ENCODE data around the gene SYNGR4.
A peak's percentile ranks its signal among the peaks of the same experiment; 100 is the strongest.
"Not testable (repeated sequence)": the region's sequence is repeated elsewhere in the genome, so short reads cannot be mapped to it uniquely, and the experiment has no call there.

Gene SYNGR4

DNA sequence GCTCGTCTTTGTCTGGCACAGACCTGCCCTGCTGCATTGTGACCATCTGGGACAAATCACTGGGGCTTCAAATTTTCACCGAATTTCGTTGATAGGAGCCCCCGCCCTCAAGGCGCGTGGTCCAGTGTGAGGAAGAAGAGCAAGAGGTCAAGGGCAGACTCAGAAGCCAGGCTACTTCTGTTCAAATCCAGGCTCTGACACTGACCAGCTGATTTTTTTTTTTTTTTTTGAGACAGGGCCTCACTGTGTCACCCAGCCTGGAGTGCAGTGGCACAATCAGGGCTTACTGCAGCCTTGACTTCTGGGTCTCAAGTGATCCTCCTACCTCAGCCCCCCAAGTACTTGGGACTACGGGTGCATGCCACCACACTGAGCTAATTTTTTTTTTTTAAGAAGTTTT, 7.2 kb downstream of the SYNGR4 start:
- DNase-seq (ENCODE audit: low read depth): no peak

DNA sequence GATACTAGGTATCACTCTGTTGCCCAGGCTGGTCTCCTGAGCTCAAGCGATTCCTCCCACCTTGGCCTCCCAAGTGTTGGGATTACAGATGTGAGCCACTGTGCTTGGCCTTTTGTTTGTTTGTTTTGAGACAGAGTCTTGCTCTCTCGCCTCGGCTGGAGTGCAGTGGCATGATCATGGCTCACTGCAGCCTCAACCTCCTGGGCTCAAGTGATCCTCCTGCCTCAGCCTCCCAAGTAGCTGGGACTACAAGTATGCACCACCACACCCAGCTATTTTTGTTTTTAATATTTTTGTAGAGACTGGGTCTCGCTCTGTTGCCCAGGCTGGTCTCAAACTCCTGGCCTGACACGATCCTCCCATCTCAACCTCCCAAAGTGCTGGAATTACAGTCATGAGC, 7.6 kb downstream of the SYNGR4 start:
- DNase-seq (ENCODE audit: low read depth): not testable (repeated sequence)

DNA sequence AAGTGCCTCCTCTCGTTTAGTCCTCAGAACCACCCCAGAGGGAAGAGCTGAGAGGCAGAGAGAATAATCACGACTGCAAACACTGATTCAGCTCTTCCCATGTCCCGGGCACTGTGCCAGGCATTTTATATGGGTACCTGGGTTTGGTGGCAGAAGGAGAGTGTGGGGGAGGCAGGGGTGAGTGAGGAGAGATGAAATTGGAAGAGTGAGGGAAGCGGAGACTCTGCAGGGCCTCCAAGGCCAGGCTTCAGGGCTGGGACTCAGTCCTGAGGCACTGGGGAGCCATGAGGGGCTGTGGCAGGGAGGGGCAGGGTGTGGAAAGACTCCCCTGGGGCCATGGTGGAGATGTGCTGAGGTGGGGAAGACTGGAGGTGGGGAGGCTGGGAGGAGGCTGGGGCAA, 8.7 kb downstream of the SYNGR4 start:
- no peak for DNase-seq (ENCODE audit: low read depth)

- DNase-seq (ENCODE audit: low read depth): no peak
These were observed 9.4 kb downstream of the SYNGR4 start for GRCh38 chr19:48373567-48373966.

DNA sequence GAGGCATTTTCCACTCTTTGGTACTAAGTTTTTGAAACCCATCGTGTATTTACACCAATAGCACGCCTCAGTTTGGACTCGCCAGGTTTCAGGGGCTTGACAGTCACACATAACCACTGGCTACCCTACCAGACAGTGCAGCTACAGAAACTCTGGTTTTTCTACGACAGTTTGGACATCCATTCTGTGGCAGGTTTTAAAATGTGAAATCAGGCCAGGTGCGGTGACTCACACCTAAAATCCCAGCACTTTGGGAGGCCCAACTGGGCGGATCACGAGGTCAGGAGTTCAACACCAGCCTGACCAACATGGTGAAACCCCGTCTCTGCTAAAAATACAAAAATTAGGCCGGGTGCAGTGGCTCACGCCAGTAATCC, 14.0 kb downstream of the SYNGR4 start:
- DNase-seq (ENCODE audit: low read depth): no peak

DNA sequence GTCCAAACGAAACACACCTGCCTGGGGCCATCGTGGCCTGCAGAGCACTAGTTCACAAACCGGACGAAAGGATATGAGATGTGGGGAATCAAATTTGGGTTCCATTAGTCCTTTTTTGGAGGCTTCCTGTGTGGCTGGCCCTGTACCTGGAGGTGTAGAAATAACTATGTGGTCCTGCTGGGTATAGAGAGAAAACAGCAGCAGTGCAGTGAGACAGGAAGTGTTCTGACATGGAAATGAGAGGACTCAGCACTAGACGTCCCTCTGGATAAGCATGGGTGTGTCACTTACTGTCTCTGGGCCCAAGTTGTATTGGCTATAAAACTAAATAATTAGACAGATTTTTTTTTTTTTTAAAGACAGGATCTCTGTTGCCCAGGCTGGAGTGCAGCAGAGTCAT, 14.9 kb downstream of the SYNGR4 start:
- DNase-seq (ENCODE audit: low read depth): no peak

DNA sequence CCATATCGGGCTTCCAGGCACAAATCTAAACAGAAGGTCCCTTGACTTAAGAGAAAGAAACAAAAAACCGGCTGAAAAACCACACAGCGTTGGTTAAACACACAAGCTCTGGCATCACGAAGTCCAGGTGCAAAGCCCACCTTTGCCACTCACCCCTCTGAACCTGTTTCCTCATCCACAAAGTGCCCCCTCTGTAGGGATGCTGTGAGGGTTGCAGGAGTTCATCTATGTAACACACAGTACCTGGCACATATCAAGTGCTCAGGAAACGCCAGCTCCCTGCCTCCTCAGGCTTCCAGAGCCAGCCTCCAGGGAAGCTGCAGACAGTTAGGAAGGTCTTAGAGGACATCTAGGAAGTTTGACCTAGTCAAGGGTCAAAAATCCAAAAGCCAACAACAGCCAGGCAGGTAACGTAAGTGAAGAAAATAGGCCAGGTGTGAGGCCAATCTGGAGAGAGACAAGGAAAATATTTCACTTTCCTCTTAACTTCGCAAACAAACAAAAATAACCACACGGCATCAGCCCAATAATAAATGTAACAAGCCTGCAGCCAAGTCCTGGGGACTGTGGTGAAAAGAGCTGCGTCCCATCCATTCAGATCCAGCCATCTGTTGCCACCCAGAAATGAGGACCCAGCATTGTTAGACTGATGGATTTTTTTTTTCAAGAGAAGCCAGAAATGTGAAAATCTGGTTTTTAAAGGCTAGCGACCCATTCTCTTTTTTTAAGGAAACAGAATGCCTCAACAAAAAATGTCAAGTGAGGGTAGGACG, 17.2 kb downstream of the SYNGR4 start:
- no peak for DNase-seq (ENCODE audit: low read depth)

- DNase-seq (ENCODE audit: low read depth): no peak
These were observed 18.1 kb downstream of the SYNGR4 start for GRCh38 chr19:48382286-48382685.

DNA sequence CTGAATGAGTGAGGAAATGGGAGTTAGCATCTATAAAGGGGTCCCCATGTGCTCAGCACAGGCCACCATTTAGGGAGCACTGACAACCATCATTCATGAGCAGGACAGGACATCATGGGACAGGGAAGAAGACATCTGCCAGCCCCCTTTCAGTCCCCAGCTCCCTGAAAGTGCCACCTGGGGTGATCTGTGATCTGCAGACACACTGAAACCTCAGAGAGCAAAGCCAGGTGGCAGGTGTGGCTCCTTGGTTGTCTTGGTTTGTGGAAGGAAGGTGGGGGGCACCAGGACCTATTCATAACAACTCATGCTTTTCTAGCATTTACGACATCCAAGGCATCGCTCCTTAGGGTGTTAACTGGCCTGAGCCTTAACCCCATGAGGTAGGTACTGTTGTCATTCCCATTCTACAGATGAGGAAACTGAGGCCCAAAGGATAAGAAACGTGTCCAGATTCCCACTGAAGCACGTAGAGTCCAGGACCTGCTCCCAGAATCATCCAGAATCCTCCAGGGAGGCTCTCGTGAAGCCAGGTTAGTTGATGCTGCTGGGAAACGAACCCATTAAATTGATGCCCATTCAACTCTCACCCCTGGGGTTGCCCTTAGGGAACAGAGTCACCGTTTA, 21.4 kb downstream of the SYNGR4 start:
- no peak for DNase-seq (ENCODE audit: low read depth)

DNA sequence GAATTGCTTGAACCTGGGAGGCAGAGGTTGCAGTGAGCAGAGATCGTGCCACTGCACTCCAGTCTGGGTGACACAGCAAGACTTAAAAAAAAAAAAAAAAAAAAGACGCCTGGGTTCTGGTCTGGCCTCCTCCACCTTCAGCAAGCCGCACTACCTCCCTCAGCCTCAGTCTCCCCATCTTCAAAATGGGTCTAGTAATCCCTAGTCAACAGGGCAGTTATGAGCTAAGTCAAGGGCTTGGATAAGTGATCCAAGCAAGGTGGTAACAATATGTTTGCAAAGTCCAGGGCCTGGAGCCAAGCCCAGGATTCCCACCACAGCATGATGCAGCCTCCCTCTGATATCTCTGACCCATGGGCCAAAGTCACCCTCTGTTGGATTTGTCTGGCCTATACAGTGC, 22.8 kb downstream of the SYNGR4 start:
- no peak for DNase-seq (ENCODE audit: low read depth)

DNA sequence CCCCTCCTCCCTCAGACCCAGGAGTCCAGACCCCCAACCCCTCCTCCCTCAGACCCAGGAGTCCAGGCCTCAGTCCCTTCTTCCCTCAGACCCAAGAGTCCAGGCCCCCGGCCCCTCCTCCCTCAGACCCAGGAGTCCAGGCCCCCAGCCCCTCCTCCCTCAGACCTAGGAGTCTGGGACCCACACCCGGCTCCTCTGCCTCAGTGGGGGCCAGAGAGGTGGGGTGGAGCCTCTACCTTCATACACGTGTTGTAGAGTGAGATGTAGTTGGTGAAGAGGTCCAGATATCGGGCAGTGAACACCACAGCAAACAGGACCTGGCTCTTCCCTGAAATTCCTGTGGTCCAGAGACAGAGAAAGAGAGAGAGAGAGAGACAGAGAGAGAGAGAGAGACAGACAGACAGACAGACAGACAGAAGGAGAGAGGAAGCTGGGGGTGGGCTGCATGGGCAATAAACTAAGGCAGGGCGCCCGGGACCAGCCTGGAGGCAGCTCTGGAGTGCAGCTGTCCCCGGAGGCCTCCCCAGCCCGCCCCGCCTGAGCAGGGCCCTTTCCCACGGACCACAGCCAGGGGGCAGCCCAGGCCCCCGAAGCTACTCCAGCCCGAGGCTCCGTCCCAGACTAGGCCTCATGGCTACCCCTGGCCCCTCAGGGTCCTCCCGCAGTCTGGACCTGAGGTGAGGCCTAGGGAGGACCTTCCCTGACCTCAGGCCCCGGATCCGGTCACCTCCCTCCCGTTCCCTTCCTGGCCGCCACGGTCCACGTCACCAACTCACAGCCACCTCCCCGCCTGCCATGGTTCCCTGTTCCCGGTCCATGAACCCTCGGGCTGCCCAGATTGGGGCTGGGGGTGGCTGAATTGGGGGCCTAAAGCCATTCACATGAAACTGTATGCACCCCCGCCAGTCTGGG, 26.3 kb downstream of the SYNGR4 start:
- DNase-seq (ENCODE audit: low read depth): peak; percentile 60

DNA sequence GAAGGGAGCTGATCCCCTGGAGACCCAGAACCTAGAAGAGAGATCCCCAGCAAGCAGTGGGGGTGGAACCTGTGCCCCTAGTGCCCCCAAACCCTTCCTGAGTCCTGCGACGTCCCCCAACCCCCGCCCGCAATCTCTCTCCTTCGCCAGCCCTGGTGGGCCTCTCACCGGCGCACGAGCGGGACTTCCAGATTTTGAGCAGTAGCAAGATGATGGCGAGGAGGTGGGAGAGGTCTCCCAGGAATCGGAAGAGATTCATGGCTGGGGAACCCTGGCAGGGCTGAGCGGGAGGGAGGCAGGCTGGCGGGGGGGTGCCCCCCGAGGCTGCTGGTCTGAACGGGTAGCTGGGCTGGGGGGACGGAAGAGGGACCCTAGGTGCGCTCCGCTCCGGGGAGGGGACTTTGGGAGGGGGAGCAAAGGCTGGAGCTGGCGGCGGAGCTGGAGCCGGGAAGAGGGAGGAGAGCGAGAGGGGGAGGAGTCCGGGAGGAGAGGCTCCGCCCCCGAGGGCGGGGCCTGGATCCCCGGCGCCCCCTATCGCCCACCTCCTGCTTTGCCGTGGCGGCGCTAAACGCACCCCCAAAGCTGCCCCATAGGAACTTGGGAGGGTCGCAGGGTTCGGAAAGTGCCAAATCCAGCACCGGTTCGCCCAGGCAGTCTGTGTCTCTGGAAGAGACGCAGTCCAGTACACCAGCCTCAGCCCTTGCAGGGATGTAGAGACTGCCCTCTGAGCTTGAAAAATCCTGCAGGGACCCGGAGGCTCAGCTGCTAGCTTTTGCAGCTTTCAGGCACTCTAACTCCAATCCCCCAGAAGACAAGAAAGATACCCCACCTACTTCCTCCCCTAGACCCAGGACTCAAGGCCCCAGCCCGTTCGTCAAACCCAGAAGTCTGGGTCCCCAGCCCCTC, 27.2 kb downstream of the SYNGR4 start, which contains the start of gene KDELR1:
TSS of gene KDELR1 (minus strand) at position 452 of the 906 bp plus-strand sequence. CDS start at position 259, 193 bp downstream.
- DNase-seq (ENCODE audit: low read depth): peak; percentile 75

DNA sequence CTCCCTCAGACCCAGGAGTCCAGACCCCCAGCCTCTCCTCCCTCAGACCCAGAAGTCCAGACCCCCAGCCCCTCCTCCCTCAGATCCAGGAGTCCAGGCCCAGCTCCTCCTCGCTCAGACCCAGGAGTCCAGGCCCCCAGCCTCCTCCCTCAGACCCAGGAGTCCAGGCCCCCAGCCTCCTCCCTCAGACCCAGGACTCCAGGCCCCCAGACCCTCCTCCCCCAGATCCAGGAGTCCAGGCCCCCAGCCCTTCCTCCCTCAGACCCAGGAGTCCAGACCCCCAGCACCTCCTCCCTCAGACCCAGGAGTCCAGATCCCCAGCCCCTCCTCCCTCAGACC, 27.8 kb downstream of the SYNGR4 start:
- not testable (repeated sequence) for DNase-seq (ENCODE audit: low read depth)

- no peak for DNase-seq (ENCODE audit: low read depth)
These were observed 28.8 kb downstream of the SYNGR4 start for GRCh38 chr19:48392860-48393558.

DNA sequence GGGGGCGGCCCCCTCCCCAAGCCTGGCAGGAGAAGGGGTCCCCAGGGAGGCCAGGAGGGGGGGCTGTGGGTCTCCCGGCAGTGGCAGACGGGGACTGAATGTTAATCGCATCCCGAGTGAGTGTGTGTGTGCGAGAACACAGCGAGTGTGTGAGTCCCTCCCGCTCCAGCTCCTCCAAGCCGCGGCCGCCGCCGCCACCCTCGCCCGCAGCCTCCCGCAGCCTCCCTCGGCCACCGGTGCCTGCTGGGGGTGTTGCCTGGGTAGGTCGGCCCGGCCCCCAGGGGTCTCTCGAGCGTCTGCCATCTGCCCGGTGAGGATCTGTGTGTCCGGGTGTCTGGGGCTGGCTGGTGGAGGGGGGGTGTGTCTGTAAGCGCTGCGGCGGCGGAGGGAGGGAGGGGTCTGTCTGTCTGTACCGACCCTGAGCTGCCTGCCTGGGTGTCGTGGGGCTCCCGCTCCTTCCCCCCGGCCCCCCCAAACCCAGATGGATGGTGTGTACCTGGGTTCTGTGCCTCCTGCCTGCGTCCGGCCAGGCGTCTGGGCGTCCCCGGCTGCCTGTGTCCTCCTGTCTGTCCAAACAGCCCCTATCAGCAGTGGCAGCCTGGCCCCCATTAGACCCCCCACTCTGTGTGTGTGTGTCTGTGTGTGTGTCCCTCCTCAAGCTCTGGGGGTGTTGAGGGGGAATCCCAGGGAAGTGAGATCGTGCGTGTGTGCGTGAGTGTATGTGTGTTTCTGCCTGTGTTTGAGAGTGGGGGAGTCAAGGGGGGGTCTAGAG, 29.6 kb downstream of the SYNGR4 start, which contains the start of gene GRIN2D:
TSS of gene GRIN2D (plus strand) at position 110 of the 772 bp plus-strand sequence. CDS start 4,725 bp downstream, outside the sequence.
- DNase-seq (ENCODE audit: low read depth): no peak

DNA sequence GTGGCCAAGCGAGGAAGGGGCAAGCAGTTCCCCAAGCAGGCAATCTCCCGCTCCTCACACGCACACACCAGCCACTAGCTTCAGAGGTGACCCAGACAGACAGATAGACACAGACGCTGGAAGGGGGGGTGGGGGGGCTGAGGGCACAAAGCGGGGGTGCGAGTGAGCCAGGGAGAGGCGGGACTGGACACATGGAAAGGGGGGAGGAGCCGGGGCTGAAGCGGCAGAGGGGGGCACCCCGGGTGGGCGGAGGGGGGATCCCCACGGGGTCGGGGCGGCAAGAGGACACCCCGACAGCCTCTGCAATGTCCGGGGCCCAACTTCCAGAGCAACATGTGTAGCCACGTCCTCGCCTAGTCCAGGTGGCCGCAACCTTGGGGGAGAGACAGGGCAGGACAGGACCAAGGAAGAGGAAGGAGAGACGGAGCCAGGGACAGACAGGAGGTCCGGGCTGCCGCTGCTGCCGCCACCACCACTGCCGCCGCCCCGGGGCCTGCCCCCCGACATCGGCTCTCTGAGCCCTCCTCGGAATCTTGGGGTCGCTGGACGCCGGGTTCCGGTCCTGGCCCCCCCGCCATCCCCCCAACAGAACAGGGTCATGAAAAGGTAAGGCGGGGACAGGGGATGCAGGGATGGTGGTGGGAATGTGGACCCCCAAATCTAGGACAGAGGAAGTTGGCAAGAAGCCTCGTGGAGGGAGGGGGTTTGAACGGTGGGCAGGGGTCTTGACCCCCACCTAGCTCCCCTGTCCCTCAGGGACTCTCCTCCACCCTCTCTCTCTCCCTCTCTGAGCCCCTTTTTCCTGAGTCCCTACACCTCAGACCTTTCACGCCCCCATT, 30.4 kb downstream of the SYNGR4 start:
- no peak for DNase-seq (ENCODE audit: low read depth)

- no peak for DNase-seq (ENCODE audit: low read depth)
These were observed 30.9 kb downstream of the SYNGR4 start for GRCh38 chr19:48395170-48395455.

- no peak for DNase-seq (ENCODE audit: low read depth)
These were observed 31.3 kb downstream of the SYNGR4 start for GRCh38 chr19:48395499-48395898.

GRCh38 chr19:48396016-48396823, 32.1 kb downstream of the SYNGR4 start:
- no peak for DNase-seq (ENCODE audit: low read depth)

All from activated T-cell treated with anti-CD3 and anti-CD28 coated beads for 48 hours (primary cell).